Bronchial epithelial cell (primary cell): ENCODE results near the gene OR8B3. TPM values are rescaled to one million over a fixed set of nuclear protein-coding genes. Genes with fewer than 3 reads are reported as not detected.
A peak's percentile ranks its signal among the peaks of the same experiment; 100 is the strongest.
"Not testable (repeated sequence)": the region's sequence is repeated elsewhere in the genome, so short reads cannot be mapped to it uniquely, and the experiment has no call there.

Experiments used
- DNase-seq: peaks from one replicate; pipeline ENCODE4 v3.0.0-alpha.2; 2010; ENCODE audit warnings: low read depth
- FAIRE-seq: peaks from 2 replicates; lab custom pipeline; 2011; peaks lifted over from hg19 to GRCh38; lab: Jason Lieb, UNC
- H3K27me3 ChIP-seq: 2 replicates; pipeline ENCODE4 v1.5.1; 2011; ENCODE audit warnings: low read length; ENCODE audit not compliant: control insufficient read depth, insufficient read depth
- H3K36me3 ChIP-seq: 2 replicates; pipeline ENCODE4 v1.5.1; 2011; ENCODE audit warnings: low read length; ENCODE audit not compliant: control insufficient read depth, insufficient read depth
- H3K4me3 ChIP-seq: 2 replicates; pipeline ENCODE4 v1.5.1; 2011; ENCODE audit warnings: mild to moderate bottlenecking, low read depth, low read length, control low read depth
- CTCF ChIP-seq: IDR thresholded peaks from 2 replicates; pipeline ENCODE4 v1.5.1; 2011; ENCODE audit warnings: mild to moderate bottlenecking, moderate library complexity, low read length, control low read depth, inconsistent platforms; ENCODE audit not compliant: insufficient read depth, severe bottlenecking
- total RNA-seq: library from RNA; depleted of rRNA; stranded (reverse); fragments of >200 nt; gene quantifications from 2 replicates; pipeline ENCODE4 v1.2.1, GENCODE V29; 2014

OR8B3 gene
- total RNA-seq, 1 donor from 2014 or later = not detected

GRCh38 chr11:124421043-124421442 lies 22.2 kb upstream of the OR8B3 start:
- H3K4me3 ChIP-seq = no peak overlapping the region
- H3K36me3 ChIP-seq = no peaks in the 10 kb centered on the region
- no peak for TF ChIP-seq CTCF
- no peaks in the 10 kb centered on the region for H3K27me3 ChIP-seq
- FAIRE-seq (no peak), DNase-seq (no peak)

GRCh38 chr11:124415356-124415923 lies 16.6 kb upstream of the OR8B3 start:
- no peak for FAIRE-seq
- TF ChIP-seq CTCF = peak; percentile 68
- Histone ChIP-seq H3K27me3 (no peaks in the 10 kb centered on the region), H3K4me3 (no peak overlapping the region), H3K36me3 (no peaks in the 10 kb centered on the region)
- DNase-seq = peak; percentile 53

- H3K4me3 ChIP-seq = no peak overlapping the region
- no peak for TF ChIP-seq CTCF
- DNase-seq (no peak), FAIRE-seq (no peak)
- H3K36me3 ChIP-seq = no peaks in the 10 kb centered on the region
- H3K27me3 ChIP-seq = peaks cover 1% of the 10 kb centered on the region
These were observed 11.1 kb upstream of the OR8B3 start for GRCh38 chr11:124409906-124410305.

GRCh38 chr11:124405581-124405980 lies 6.8 kb upstream of the OR8B3 start:
- Histone ChIP-seq H3K27me3 (peaks cover 1% of the 10 kb centered on the region), H3K4me3 (no peak overlapping the region), H3K36me3 (no peaks in the 10 kb centered on the region)
- no peak for FAIRE-seq
- TF ChIP-seq CTCF = no peak
- peak; percentile 57 for DNase-seq

GRCh38 chr11:124403186-124403585 lies 4.4 kb upstream of the OR8B3 start:
- DNase-seq, H3K27me3 ChIP-seq, H3K4me3 ChIP-seq, FAIRE-seq, H3K36me3 ChIP-seq: not testable (repeated sequence)

GRCh38 chr11:124402326-124402922 lies 3.6 kb upstream of the OR8B3 start:
- FAIRE-seq (no peak), DNase-seq (peak; percentile 86)
- Histone ChIP-seq H3K4me3 (no peak overlapping the region), H3K36me3 (no peaks in the 10 kb centered on the region), H3K27me3 (peaks cover 1% of the 10 kb centered on the region)
- peak; percentile 75 for TF ChIP-seq CTCF

GRCh38 chr11:124396847-124397246 lies 2.0 kb downstream of the OR8B3 start:
- not testable (repeated sequence) for DNase-seq, H3K27me3 ChIP-seq
- FAIRE-seq = peak; percentile 55

More at GRCh38 chr11:124396847-124397246, 2.0 kb downstream of the OR8B3 start:
- not testable (repeated sequence) for H3K4me3 ChIP-seq, H3K36me3 ChIP-seq
